ENCODE measurements around the gene LRBA. TPM values are rescaled to one million over a fixed set of nuclear protein-coding genes. Genes with fewer than 3 reads are reported as not detected.
A peak's percentile ranks its signal among the peaks of the same experiment; 100 is the strongest.

LRBA gene
- total and polyA plus RNA-seq, 4 experiments from 2014 or later: 17.1 to 64.5 (median 45.4) TPM

DNA sequence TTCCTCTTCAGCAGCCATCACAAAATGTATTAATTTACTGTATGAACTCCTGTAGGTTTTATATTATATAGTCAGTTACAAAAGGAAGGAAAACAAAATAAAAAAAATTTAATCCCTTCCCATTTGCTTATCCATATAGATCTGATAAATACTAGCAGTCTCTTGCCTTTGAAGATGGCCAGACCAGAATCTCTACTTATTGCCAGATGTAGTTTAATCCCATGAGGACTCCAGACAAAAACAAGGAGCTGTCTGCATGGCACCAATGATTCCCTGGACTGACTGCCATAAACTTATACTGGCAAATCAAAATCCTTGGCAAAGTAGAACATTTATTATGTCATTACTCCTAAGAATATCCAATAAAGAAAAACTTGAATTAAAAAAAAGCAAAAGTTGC, 656.4 kb downstream of the LRBA start:
- Histone ChIP-seq H3K9me3 (ENCODE audit: control insufficient read depth in 1 of 2, low read length in 2 of 2) (no peaks in the 10 kb centered on the region), H3K4me3 (ENCODE audit: low read length in 2 of 2) (no peak overlapping the region), H3K4me1 (ENCODE audit: insufficient read depth, low read length) (no peaks in the 10 kb centered on the region), H3K27ac (ENCODE audit: low read depth, low read length) (no peak overlapping the region), H3K27me3 (ENCODE audit: insufficient read depth, low read length) (no peaks in the 10 kb centered on the region), H3K36me3 (ENCODE audit: insufficient read depth, low read length) (no peaks in the 10 kb centered on the region)
- CTCF ChIA-PET (ENCODE audit: partially characterized antibody): no interaction called here
- H3K27ac Mint-ChIP-seq: no peak overlapping the region
- H3K36me3 Mint-ChIP-seq: peaks cover 0 to 10% of the 10 kb centered on the region in 2 donors
- no peak for DNase-seq
- no peaks in the 10 kb centered on the region for H3K9me3 Mint-ChIP-seq
- no peaks in the 10 kb centered on the region for H3K27me3 Mint-ChIP-seq
- H3K4me1 Mint-ChIP-seq: peaks cover 0 to 6% (median 1%) of the 10 kb centered on the region in 4 donors
- no peak overlapping the region for H3K4me3 Mint-ChIP-seq
- POLR2A ChIA-PET (ENCODE audit: partially characterized antibody): no interaction called here
- intact Hi-C loops (cut with micrococcal nuclease): no loop called here

DNA sequence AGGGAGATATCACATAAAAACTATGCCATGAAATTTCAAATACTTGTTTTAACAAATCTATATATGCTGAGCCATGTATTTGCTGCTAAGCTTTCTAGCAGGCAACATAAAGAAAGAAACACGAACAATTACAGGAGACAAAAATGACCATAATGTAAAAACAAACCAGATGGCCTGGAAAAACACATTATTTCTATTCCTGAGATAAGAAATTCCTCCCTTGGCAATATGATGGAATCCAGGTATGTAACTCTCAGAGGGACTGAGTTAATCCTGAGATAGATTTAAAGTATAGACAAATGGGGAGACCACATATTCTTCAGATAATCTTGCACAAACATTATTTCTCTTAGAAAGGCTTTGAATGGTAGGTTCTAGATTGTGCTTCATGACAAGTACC, 657.3 kb downstream of the LRBA start:
- Histone ChIP-seq H3K4me1 (ENCODE audit: insufficient read depth, low read length) (no peaks in the 10 kb centered on the region), H3K27ac (ENCODE audit: low read depth, low read length) (no peak overlapping the region), H3K4me3 (ENCODE audit: low read length in 2 of 2) (no peak overlapping the region), H3K9me3 (ENCODE audit: control insufficient read depth in 1 of 2, low read length in 2 of 2) (no peaks in the 10 kb centered on the region), H3K27me3 (ENCODE audit: insufficient read depth, low read length) (no peaks in the 10 kb centered on the region), H3K36me3 (ENCODE audit: insufficient read depth, low read length) (no peaks in the 10 kb centered on the region)
- intact Hi-C loops (cut with micrococcal nuclease): no loop called here
- ChIA-PET CTCF (ENCODE audit: partially characterized antibody) (no interaction called here), POLR2A (ENCODE audit: partially characterized antibody) (no interaction called here)
- DNase-seq: no peak
- Mint-ChIP-seq H3K4me3 (no peak overlapping the region), H3K27me3 (no peaks in the 10 kb centered on the region), H3K4me1 (peaks cover 0 to 6% (median 1%) of the 10 kb centered on the region in 4 donors), H3K36me3 (peaks cover 0 to 10% of the 10 kb centered on the region in 2 donors), H3K27ac (no peak overlapping the region), H3K9me3 (no peaks in the 10 kb centered on the region)

DNA sequence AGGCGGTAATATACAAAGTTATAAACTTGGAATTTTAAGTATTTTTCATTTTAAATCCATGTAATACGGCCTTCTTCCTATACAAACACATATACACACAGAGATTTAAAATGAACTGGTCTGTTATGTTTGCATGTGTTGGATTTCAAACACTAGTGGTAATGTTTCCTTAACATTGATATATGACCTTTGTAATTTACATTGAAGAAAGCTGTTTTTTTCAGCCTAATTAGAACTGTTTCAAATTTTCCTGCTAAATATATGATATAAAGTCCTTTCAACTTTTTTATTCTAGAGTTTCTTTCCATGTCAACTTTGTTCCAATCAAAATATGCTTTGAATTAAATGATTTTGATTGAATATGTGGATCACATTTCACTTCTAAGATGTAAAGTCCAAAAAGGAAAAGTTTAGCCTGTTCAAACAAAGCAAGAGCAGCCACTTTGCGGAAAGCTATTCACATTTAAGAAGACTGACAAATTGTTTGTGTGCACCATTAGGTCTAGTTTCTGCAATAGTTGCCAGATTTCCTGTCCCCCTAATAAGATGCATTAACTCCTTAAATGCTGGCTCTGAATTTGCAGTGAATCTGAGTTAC, 659.1 kb downstream of the LRBA start:
- Histone ChIP-seq H3K27me3 (ENCODE audit: insufficient read depth, low read length) (no peaks in the 10 kb centered on the region), H3K4me3 (ENCODE audit: low read length in 2 of 2) (no peak overlapping the region), H3K27ac (ENCODE audit: low read depth, low read length) (no peak overlapping the region), H3K9me3 (ENCODE audit: control insufficient read depth in 1 of 2, low read length in 2 of 2) (no peaks in the 10 kb centered on the region), H3K4me1 (ENCODE audit: insufficient read depth, low read length) (no peaks in the 10 kb centered on the region), H3K36me3 (ENCODE audit: insufficient read depth, low read length) (no peaks in the 10 kb centered on the region)
- H3K9me3 Mint-ChIP-seq: no peaks in the 10 kb centered on the region
- H3K27ac Mint-ChIP-seq: no peak overlapping the region
- H3K4me3 Mint-ChIP-seq: no peak overlapping the region
- CTCF ChIA-PET (ENCODE audit: partially characterized antibody): no interaction called here
- intact Hi-C loops (cut with micrococcal nuclease): no loop called here
- POLR2A ChIA-PET (ENCODE audit: partially characterized antibody): no interaction called here
- peaks cover 0 to 7% of the 10 kb centered on the region in 2 donors for H3K36me3 Mint-ChIP-seq
- DNase-seq: no peak
- H3K4me1 Mint-ChIP-seq: peaks cover 0 to 3% (median 0%) of the 10 kb centered on the region in 4 donors
- H3K27me3 Mint-ChIP-seq: no peaks in the 10 kb centered on the region

DNA sequence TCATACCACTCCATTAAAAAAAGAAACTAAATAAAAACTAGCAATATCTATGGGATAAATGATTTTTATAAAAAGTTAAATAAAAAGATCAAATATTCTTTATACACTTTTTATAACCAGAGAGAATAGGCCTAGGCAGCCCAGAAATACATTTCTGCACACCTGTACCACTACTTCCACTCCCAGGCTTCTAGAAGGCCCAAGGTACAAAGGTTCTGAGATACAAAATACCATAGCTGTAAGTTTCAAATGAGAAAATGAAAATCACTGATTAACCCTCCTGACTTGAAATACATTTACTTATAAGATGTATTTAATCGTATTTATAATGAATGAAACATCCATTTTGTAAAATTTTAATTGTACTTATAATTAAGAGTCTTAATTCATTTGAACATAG, 659.7 kb downstream of the LRBA start:
- no peak overlapping the region for H3K27ac Mint-ChIP-seq
- DNase-seq: no peak
- intact Hi-C loops (cut with micrococcal nuclease): no loop called here
- H3K9me3 Mint-ChIP-seq: no peaks in the 10 kb centered on the region
- H3K36me3 ChIP-seq (ENCODE audit: insufficient read depth, low read length): no peaks in the 10 kb centered on the region
- peaks cover 0 to 3% (median 0%) of the 10 kb centered on the region in 4 donors for H3K4me1 Mint-ChIP-seq
- H3K27ac ChIP-seq (ENCODE audit: low read depth, low read length): no peak overlapping the region
- H3K27me3 ChIP-seq (ENCODE audit: insufficient read depth, low read length): no peaks in the 10 kb centered on the region
- no peaks in the 10 kb centered on the region for H3K27me3 Mint-ChIP-seq
- ChIA-PET POLR2A (ENCODE audit: partially characterized antibody) (no interaction called here), CTCF (ENCODE audit: partially characterized antibody) (no interaction called here)
- H3K4me3 Mint-ChIP-seq: no peak overlapping the region
- H3K4me1 ChIP-seq (ENCODE audit: insufficient read depth, low read length): no peaks in the 10 kb centered on the region
- H3K9me3 ChIP-seq (ENCODE audit: control insufficient read depth in 1 of 2, low read length in 2 of 2): no peaks in the 10 kb centered on the region
- H3K36me3 Mint-ChIP-seq: peaks cover 0 to 7% of the 10 kb centered on the region in 2 donors
- no peak overlapping the region for H3K4me3 ChIP-seq (ENCODE audit: low read length in 2 of 2)

DNA sequence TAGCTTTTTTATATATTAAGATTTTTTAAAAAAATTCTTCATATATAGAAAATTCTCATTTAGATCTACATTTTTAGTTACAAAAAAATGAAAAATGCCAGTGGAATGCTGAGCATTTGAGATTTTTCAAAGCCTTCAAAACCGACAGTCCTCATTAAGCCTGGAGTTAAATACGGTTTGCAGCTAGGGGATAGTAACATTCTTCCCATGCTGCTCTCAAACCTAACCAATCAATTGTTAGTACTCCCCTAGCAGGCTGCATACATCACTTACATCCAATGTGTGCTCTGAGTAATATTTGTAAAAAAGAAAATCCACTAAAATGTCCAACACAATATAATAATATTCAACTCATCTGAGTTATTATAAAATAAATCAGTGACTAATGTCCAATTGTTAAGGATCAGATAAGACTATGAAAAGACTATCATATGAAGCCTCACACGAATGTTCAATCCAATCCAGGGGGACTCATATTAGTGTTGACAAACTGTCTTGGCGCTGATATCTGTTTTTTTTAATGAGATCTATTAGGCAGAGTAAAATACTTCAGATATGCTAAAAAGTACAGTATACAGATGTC, 660.8 kb downstream of the LRBA start:
- Mint-ChIP-seq H3K27ac (peak overlapping the region in 1 of 7 donors; percentile 46), H3K4me1 (peaks cover 0 to 2% (median 0%) of the 10 kb centered on the region in 4 donors), H3K4me3 (no peak overlapping the region), H3K9me3 (no peaks in the 10 kb centered on the region), H3K27me3 (no peaks in the 10 kb centered on the region), H3K36me3 (peaks cover 4 to 12% of the 10 kb centered on the region in 2 donors)
- Histone ChIP-seq H3K27ac (ENCODE audit: low read depth, low read length) (no peak overlapping the region), H3K36me3 (ENCODE audit: insufficient read depth, low read length) (no peaks in the 10 kb centered on the region), H3K27me3 (ENCODE audit: insufficient read depth, low read length) (no peaks in the 10 kb centered on the region), H3K9me3 (ENCODE audit: control insufficient read depth in 1 of 2, low read length in 2 of 2) (no peaks in the 10 kb centered on the region), H3K4me3 (ENCODE audit: low read length in 2 of 2) (no peak overlapping the region), H3K4me1 (ENCODE audit: insufficient read depth, low read length) (no peaks in the 10 kb centered on the region)
- CTCF ChIA-PET (ENCODE audit: partially characterized antibody): no interaction called here
- POLR2A ChIA-PET (ENCODE audit: partially characterized antibody): no interaction called here
- DNase-seq: no peak
- intact Hi-C loops (cut with micrococcal nuclease): no loop called here

DNA sequence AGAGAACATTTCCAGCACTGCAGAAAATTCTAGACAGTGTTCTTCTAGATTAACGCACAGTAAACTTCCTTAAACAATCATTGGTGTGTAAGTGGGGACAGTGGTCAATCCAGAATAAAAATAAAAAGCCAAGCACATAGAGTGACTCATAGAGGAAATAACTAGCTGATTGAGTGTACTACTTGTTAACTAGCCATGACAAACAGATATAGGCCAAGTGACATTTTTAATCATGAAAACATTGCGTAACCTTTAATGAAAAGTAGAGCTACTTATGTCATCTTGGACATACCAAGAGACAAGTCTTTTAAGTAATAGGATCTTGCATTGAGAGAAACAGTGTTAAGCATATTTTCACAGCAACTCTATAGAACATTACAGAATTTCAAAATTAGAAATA, 667.0 kb downstream of the LRBA start:
- POLR2A ChIA-PET (ENCODE audit: partially characterized antibody): no interaction called here
- CTCF ChIA-PET (ENCODE audit: partially characterized antibody): interaction anchor here (1.2 kb wide), 1 partner anchor 18 kb away, joined by 3 read pairs; no protein-coding TSS in a partner anchor
- intact Hi-C loops (cut with micrococcal nuclease): no loop called here
- Histone ChIP-seq H3K36me3 (ENCODE audit: insufficient read depth, low read length) (no peaks in the 10 kb centered on the region), H3K4me1 (ENCODE audit: insufficient read depth, low read length) (no peaks in the 10 kb centered on the region), H3K27me3 (ENCODE audit: insufficient read depth, low read length) (no peaks in the 10 kb centered on the region), H3K4me3 (ENCODE audit: low read length in 2 of 2) (no peak overlapping the region), H3K9me3 (ENCODE audit: control insufficient read depth in 1 of 2, low read length in 2 of 2) (no peaks in the 10 kb centered on the region), H3K27ac (ENCODE audit: low read depth, low read length) (no peak overlapping the region)
- Mint-ChIP-seq H3K36me3 (peaks cover 26 to 47% of the 10 kb centered on the region in 2 donors), H3K27me3 (no peaks in the 10 kb centered on the region), H3K4me3 (no peak overlapping the region), H3K4me1 (peaks cover 0 to 2% (median 0%) of the 10 kb centered on the region in 4 donors), H3K27ac (no peak overlapping the region), H3K9me3 (no peaks in the 10 kb centered on the region)
- no peak for DNase-seq

DNA sequence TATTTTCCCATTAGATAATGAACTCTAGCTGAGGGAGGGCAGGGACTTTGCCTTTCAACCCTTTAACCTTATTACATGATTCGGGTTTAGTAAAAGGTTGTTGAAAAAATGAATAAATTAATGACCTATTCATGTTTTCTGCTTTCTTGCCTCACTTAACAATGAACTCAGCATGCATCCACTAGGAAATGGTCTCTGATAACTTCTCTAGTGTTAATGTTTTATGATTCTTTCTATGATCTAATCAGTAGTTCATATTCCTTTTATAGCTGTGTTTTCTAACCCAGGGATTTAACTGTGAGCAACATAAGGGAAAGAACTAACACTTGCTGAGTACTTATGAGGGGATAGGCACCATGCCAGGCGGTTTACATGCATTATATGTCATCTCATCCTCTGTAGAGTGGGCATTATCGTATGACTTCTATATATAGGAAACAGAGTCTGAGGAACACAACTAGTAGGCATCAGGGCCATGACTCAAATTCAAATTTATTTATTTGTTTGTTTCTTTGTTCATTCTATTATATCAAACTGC, 669.8 kb downstream of the LRBA start:
- DNase-seq: no peak
- no peaks in the 10 kb centered on the region for H3K9me3 ChIP-seq (ENCODE audit: control insufficient read depth in 1 of 2, low read length in 2 of 2)
- no peaks in the 10 kb centered on the region for H3K36me3 ChIP-seq (ENCODE audit: insufficient read depth, low read length)
- Mint-ChIP-seq H3K9me3 (no peaks in the 10 kb centered on the region), H3K4me3 (no peak overlapping the region), H3K4me1 (peaks cover 0 to 4% (median 2%) of the 10 kb centered on the region in 4 donors), H3K27ac (no peak overlapping the region), H3K27me3 (no peaks in the 10 kb centered on the region), H3K36me3 (peaks cover 34 to 53% of the 10 kb centered on the region in 2 donors)
- no peak overlapping the region for H3K4me3 ChIP-seq (ENCODE audit: low read length in 2 of 2)
- ChIA-PET POLR2A (ENCODE audit: partially characterized antibody) (no interaction called here), CTCF (ENCODE audit: partially characterized antibody) (no interaction called here)
- no peak overlapping the region for H3K27ac ChIP-seq (ENCODE audit: low read depth, low read length)
- intact Hi-C loops (cut with micrococcal nuclease): no loop called here
- no peaks in the 10 kb centered on the region for H3K27me3 ChIP-seq (ENCODE audit: insufficient read depth, low read length)
- H3K4me1 ChIP-seq (ENCODE audit: insufficient read depth, low read length): no peaks in the 10 kb centered on the region
